Measurements from ENCODE around the gene KIF25. TPM values are rescaled to one million over a fixed set of nuclear protein-coding genes. Genes with fewer than 3 reads are reported as not detected.

KIF25 gene
- total RNA-seq, 2 experiments from 2014 or later = not detected

- ATAC-seq = no peak
- no peak overlapping the region for H3K4me3 Mint-ChIP-seq
- CTCF ChIA-PET = no interaction called here
Observed at GRCh38 chr6:168012431-168013249, 15.2 kb downstream of the KIF25 start.

GRCh38 chr6:168013250-168013915 lies 15.9 kb downstream of the KIF25 start:
- H3K27me3 Mint-ChIP-seq = peaks cover 6% of the 10 kb centered on the region
- H3K9me3 Mint-ChIP-seq = peaks cover 19% of the 10 kb centered on the region
- DNase-seq (no peak), ATAC-seq (no peak)
- no peak overlapping the region for H3K27ac Mint-ChIP-seq
- peaks cover 2% of the 10 kb centered on the region for H3K36me3 Mint-ChIP-seq (ENCODE audit: low read depth)
- H3K4me1 Mint-ChIP-seq (ENCODE audit: low read depth) = no peaks in the 10 kb centered on the region
- H3K4me3 Mint-ChIP-seq = no peak overlapping the region
- POLR2A ChIA-PET = no interaction called here
- TF ChIP-seq CTCF (IDR thresholded peaks at IDR 0.05) = no peak
- CTCF ChIA-PET = no interaction called here
- intact Hi-C loops (cut with micrococcal nuclease) = no loop called here

More at GRCh38 chr6:168012431-168013249, 15.2 kb downstream of the KIF25 start:
- Mint-ChIP-seq H3K9me3 (peaks cover 19% of the 10 kb centered on the region), H3K4me1 (ENCODE audit: low read depth) (no peaks in the 10 kb centered on the region), H3K27ac (no peak overlapping the region), H3K27me3 (peaks cover 6% of the 10 kb centered on the region), H3K36me3 (ENCODE audit: low read depth) (peaks cover 2% of the 10 kb centered on the region)
- no peak for TF ChIP-seq CTCF (IDR thresholded peaks at IDR 0.05)
- POLR2A ChIA-PET = no interaction called here
- no peak for DNase-seq
- intact Hi-C loops (cut with micrococcal nuclease) = no loop called here

- ATAC-seq (no peak), DNase-seq (no peak)
- Mint-ChIP-seq H3K36me3 (ENCODE audit: low read depth) (peaks cover 2% of the 10 kb centered on the region), H3K27me3 (peaks cover 6% of the 10 kb centered on the region), H3K9me3 (peaks cover 18% of the 10 kb centered on the region), H3K4me3 (no peak overlapping the region), H3K27ac (no peak overlapping the region), H3K4me1 (ENCODE audit: low read depth) (no peaks in the 10 kb centered on the region)
- POLR2A ChIA-PET = no interaction called here
- intact Hi-C loops (cut with micrococcal nuclease) = no loop called here
- CTCF ChIA-PET = no interaction called here
- no peak for TF ChIP-seq CTCF (IDR thresholded peaks at IDR 0.05)
Observed at GRCh38 chr6:168014428-168014827, 17.0 kb downstream of the KIF25 start.

GRCh38 chr6:168015009-168015408 lies 17.5 kb downstream of the KIF25 start:
- ATAC-seq (no peak), DNase-seq (no peak)
- Mint-ChIP-seq H3K9me3 (peaks cover 18% of the 10 kb centered on the region), H3K27me3 (peaks cover 6% of the 10 kb centered on the region), H3K27ac (no peak overlapping the region), H3K4me3 (no peak overlapping the region), H3K36me3 (ENCODE audit: low read depth) (peaks cover 2% of the 10 kb centered on the region), H3K4me1 (ENCODE audit: low read depth) (no peaks in the 10 kb centered on the region)
- intact Hi-C loops (cut with micrococcal nuclease) = no loop called here
- ChIA-PET CTCF (no interaction called here), POLR2A (interaction anchor here (0.6 kb wide), 1 partner anchor 24 kb away, joined by 3 read pairs; no protein-coding TSS in a partner anchor)
- TF ChIP-seq CTCF (IDR thresholded peaks at IDR 0.05) = no peak

Data from activated CD8-positive, alpha-beta T cell treated with anti-CD3 and anti-CD28 coated beads for 36 hours (primary cell).